Subcutaneous abdominal adipose tissue (tissue), 5 donors: ENCODE measurements around the gene ZNF608.

ENCODE experiments used
- H3K27ac ChIP-seq: one replicate; pipeline ENCODE4 v1.7.0; 2013; ENCODE audit warnings: low read depth, mild to moderate bottlenecking, inconsistent platforms, low read length, moderate library complexity
- H3K27me3 ChIP-seq, 5 donors: one replicate each; pipeline ENCODE4 v1.7.0; 2013; ENCODE audit warnings: low read length in 5 of 5, inconsistent platforms in 1 of 5; ENCODE audit not compliant: control insufficient read depth in 5 of 5, insufficient read depth in 4 of 5
- H3K36me3 ChIP-seq, 5 donors: one replicate each; pipeline ENCODE4 v1.7.0; 2013; ENCODE audit warnings: low read length in 5 of 5; ENCODE audit not compliant: control insufficient read depth in 5 of 5, insufficient read depth in 5 of 5
- H3K4me1 ChIP-seq, 5 donors: one replicate each; pipeline ENCODE4 v1.7.0; 2013; ENCODE audit warnings: low read length in 5 of 5, mild to moderate bottlenecking in 3 of 5, moderate library complexity in 1 of 5; ENCODE audit not compliant: control insufficient read depth in 5 of 5, insufficient read depth in 5 of 5
- H3K4me3 ChIP-seq, 5 donors: one replicate each; pipeline ENCODE4 v1.7.0; 2013; ENCODE audit warnings: low read length in 5 of 5, low read depth in 1 of 5
- H3K9ac ChIP-seq, 5 donors: one replicate each; pipeline ENCODE4 v1.7.0; 2013; ENCODE audit warnings: low read length in 5 of 5, mild to moderate bottlenecking in 4 of 5, moderate library complexity in 3 of 5
- H3K9me3 ChIP-seq, 5 donors: one replicate each; pipeline ENCODE4 v1.7.0; 2013; ENCODE audit warnings: low read length in 5 of 5; ENCODE audit not compliant: control insufficient read depth in 5 of 5
- donor health status: healthy.
- donor health status: healthy.
- donor health status: healthy.
- donor health status: healthy.
- donor health status: healthy.

ZNF608 gene

GRCh38 chr5:124729720-124730359 is 16.6 kb downstream of the ZNF608 start:
- H3K9ac ChIP-seq = no peak overlapping the region
- no peaks in the 10 kb centered on the region for H3K27me3 ChIP-seq
- H3K9me3 ChIP-seq = no peaks in the 10 kb centered on the region
- H3K4me1 ChIP-seq = peaks cover 0 to 24% (median 12%) of the 10 kb centered on the region in 5 donors
- H3K4me3 ChIP-seq = no peak overlapping the region
- H3K36me3 ChIP-seq = no peaks in the 10 kb centered on the region
- H3K27ac ChIP-seq = no peak overlapping the region

- Histone ChIP-seq H3K4me1 (peaks cover 0 to 18% (median 6%) of the 10 kb centered on the region in 5 donors), H3K27ac (no peak overlapping the region), H3K4me3 (no peak overlapping the region), H3K36me3 (no peaks in the 10 kb centered on the region), H3K9ac (no peak overlapping the region), H3K9me3 (no peaks in the 10 kb centered on the region), H3K27me3 (no peaks in the 10 kb centered on the region)
Measured at GRCh38 chr5:124728968-124729332, 17.5 kb downstream of the ZNF608 start.

- Histone ChIP-seq H3K9me3 (no peaks in the 10 kb centered on the region), H3K27me3 (no peaks in the 10 kb centered on the region), H3K4me3 (no peak overlapping the region), H3K4me1 (peaks cover 0 to 18% (median 6%) of the 10 kb centered on the region in 5 donors), H3K27ac (no peak overlapping the region), H3K9ac (no peak overlapping the region), H3K36me3 (no peaks in the 10 kb centered on the region)
Measured at GRCh38 chr5:124728331-124728967, 18.0 kb downstream of the ZNF608 start.

- Histone ChIP-seq H3K4me1 (peaks cover 0 to 14% (median 3%) of the 10 kb centered on the region in 5 donors), H3K27ac (no peak overlapping the region), H3K4me3 (no peak overlapping the region), H3K36me3 (no peaks in the 10 kb centered on the region), H3K9ac (no peak overlapping the region), H3K27me3 (no peaks in the 10 kb centered on the region), H3K9me3 (no peaks in the 10 kb centered on the region)
Measured at GRCh38 chr5:124726631-124727362, 19.6 kb downstream of the ZNF608 start.

- H3K27me3 ChIP-seq = no peaks in the 10 kb centered on the region
- H3K4me3 ChIP-seq = no peak overlapping the region
Measured at GRCh38 chr5:124725622-124726258, 20.7 kb downstream of the ZNF608 start.

GRCh38 chr5:124725040-124725434 is 21.4 kb downstream of the ZNF608 start:
- Histone ChIP-seq H3K9me3 (no peaks in the 10 kb centered on the region), H3K4me1 (peaks cover 0 to 18% (median 6%) of the 10 kb centered on the region in 5 donors), H3K9ac (no peak overlapping the region), H3K4me3 (no peak overlapping the region), H3K27me3 (no peaks in the 10 kb centered on the region), H3K36me3 (no peaks in the 10 kb centered on the region), H3K27ac (no peak overlapping the region)

More at GRCh38 chr5:124725622-124726258, 20.7 kb downstream of the ZNF608 start:
- Histone ChIP-seq H3K9me3 (no peaks in the 10 kb centered on the region), H3K4me1 (peaks cover 0 to 18% (median 6%) of the 10 kb centered on the region in 5 donors), H3K9ac (no peak overlapping the region), H3K36me3 (no peaks in the 10 kb centered on the region), H3K27ac (no peak overlapping the region)

GRCh38 chr5:124724357-124725039 is 21.9 kb downstream of the ZNF608 start:
- Histone ChIP-seq H3K27me3 (no peaks in the 10 kb centered on the region), H3K36me3 (no peaks in the 10 kb centered on the region), H3K4me1 (peaks cover 0 to 18% (median 6%) of the 10 kb centered on the region in 5 donors), H3K9me3 (no peaks in the 10 kb centered on the region), H3K9ac (no peak overlapping the region), H3K4me3 (no peak overlapping the region), H3K27ac (no peak overlapping the region)

GRCh38 chr5:124721229-124721735 is 25.2 kb downstream of the ZNF608 start:
- no peaks in the 10 kb centered on the region for H3K36me3 ChIP-seq
- peak overlapping the region; percentile 17 for H3K27ac ChIP-seq
- H3K9me3 ChIP-seq = no peaks in the 10 kb centered on the region
- peaks cover 3 to 29% (median 20%) of the 10 kb centered on the region in 5 donors for H3K4me1 ChIP-seq
- H3K27me3 ChIP-seq = no peaks in the 10 kb centered on the region
- no peak overlapping the region for H3K9ac ChIP-seq
- no peak overlapping the region for H3K4me3 ChIP-seq

GRCh38 chr5:124720593-124720992 is 25.8 kb downstream of the ZNF608 start:
- H3K4me1 ChIP-seq = peaks cover 3 to 25% (median 19%) of the 10 kb centered on the region in 5 donors
- no peak overlapping the region for H3K9ac ChIP-seq
- H3K9me3 ChIP-seq = no peaks in the 10 kb centered on the region
- no peaks in the 10 kb centered on the region for H3K36me3 ChIP-seq
- H3K4me3 ChIP-seq = no peak overlapping the region
- no peak overlapping the region for H3K27ac ChIP-seq
- H3K27me3 ChIP-seq = no peaks in the 10 kb centered on the region
